K562 (cell line): ENCODE data around the gene SUCNR1. TPM values are rescaled to one million over a fixed set of nuclear protein-coding genes. Genes with fewer than 3 reads are reported as not detected.
"Not testable (repeated sequence)": the region's sequence is repeated elsewhere in the genome, so short reads cannot be mapped to it uniquely, and the experiment has no call there.

Experiments
- ATAC-seq: fragments of 200-7000 bp; cut with Tn5 transposase; 3 replicates; pipeline ENCODE4 v1.9.1; 2020; ENCODE audit warnings: moderate library complexity
- BruUV-seq: library from RNA; stranded (reverse); fragments of 400-500 nt; replicated peaks from 2 replicates; lab custom pipeline; 2021; lab: Mats Ljungman, UMichigan
- CTCF ChIA-PET: fragments of 300-600 bp; formaldehyde crosslinking; extraction: SDS; loops from one replicate; lab custom pipeline; 2021; ENCODE audit warnings: low intra/inter-chr PET ratio; lab: Yijun Ruan, JAX
- POLR2A ChIA-PET: fragments of 300-600, 350-650 bp; sonication (Branson Sonifier 250); formaldehyde crosslinking; extraction: SDS; loops from one replicate; lab custom pipeline; 2021; ENCODE audit warnings: antibody characterized with exemption, inconsistent platforms; lab: Yijun Ruan, JAX
- DNase-seq, 4 experiments: peaks; one replicate each; pipeline versions ENCODE4 v3.0.0 to v3.0.0-alpha.2; 2011 to 2018; ENCODE audit warnings: low spot score in 3 of 4, mixed read lengths in 3 of 4; ENCODE audit errors: extremely low read depth in 1 of 4
- FAIRE-seq: peaks from 2 replicates; lab custom pipeline; 2011; peaks lifted over from hg19 to GRCh38; lab: Jason Lieb, UNC
- H2AFZ ChIP-seq: 2 replicates; pipeline ENCODE4 v1.6.0; 2011; ENCODE audit warnings: low read depth, low read length, control low read depth, inconsistent platforms
- H3K27ac ChIP-seq: fragments of 200-600 bp; 3 replicates; pipeline ENCODE4 v1.8.0; 2011; ENCODE audit warnings: low read depth, mild to moderate bottlenecking, control low read depth, inconsistent platforms, low read length, moderate library complexity, mixed read lengths; ENCODE audit errors: extremely low read depth
- H3K27me3 ChIP-seq, 2 experiments: fragments of 300-600 bp in 1 of 2; 2 replicates in 1 of 2; 3 replicates in 1 of 2; pipeline versions ENCODE4 v1.6.0 to v1.8.0; 2011; ENCODE audit warnings: inconsistent platforms in 2 of 2, low read length in 2 of 2, mild to moderate bottlenecking in 1 of 2, mixed read lengths in 1 of 2, moderate library complexity in 1 of 2; ENCODE audit not compliant: control insufficient read depth in 2 of 2, insufficient read depth in 2 of 2
- H3K36me3 ChIP-seq: fragments of 300-600 bp; 3 replicates; pipeline ENCODE4 v1.8.0; 2011; ENCODE audit warnings: mild to moderate bottlenecking, low read length, inconsistent platforms; ENCODE audit not compliant: control insufficient read depth, insufficient read depth
- H3K4me1 ChIP-seq, 2 experiments: fragments of 200-600 bp in 1 of 2; replicated peaks in 1 of 2; 2 replicates in 1 of 2; 3 replicates in 1 of 2; pipeline versions ENCODE4 v1.5.1 to v1.8.0; 2011; ENCODE audit warnings: inconsistent platforms in 2 of 2, low read length in 2 of 2, mild to moderate bottlenecking in 1 of 2, mixed read lengths in 1 of 2, moderate library complexity in 1 of 2; ENCODE audit not compliant: control insufficient read depth in 2 of 2, insufficient read depth in 2 of 2
- H3K4me2 ChIP-seq: 2 replicates; pipeline ENCODE4 v1.6.1; 2011; ENCODE audit warnings: low read length, control low read depth, inconsistent platforms, mixed read lengths; ENCODE audit not compliant: insufficient read depth
- H3K4me3 ChIP-seq: fragments of 200-600 bp; sonication (generic), shearing (Covaris generic); 2 replicates; pipeline ENCODE4 v1.5.1; 2016; ENCODE audit warnings: control low read depth, inconsistent platforms
- H3K79me2 ChIP-seq: fragments of 200-600 bp; 3 replicates; pipeline ENCODE4 v1.8.0; 2011; ENCODE audit warnings: low read length, inconsistent platforms; ENCODE audit not compliant: control insufficient read depth, insufficient read depth
- H3K9ac ChIP-seq, 2 experiments: 2 replicates each; pipeline versions ENCODE4 v1.6.0 to v1.6.1; 2011; ENCODE audit warnings: low read depth in 2 of 2, low read length in 2 of 2, control low read depth in 1 of 2, inconsistent platforms in 1 of 2, mild to moderate bottlenecking in 1 of 2, mixed read lengths in 1 of 2; ENCODE audit not compliant: insufficient read depth in 1 of 2
- H3K9me1 ChIP-seq: one replicate; pipeline ENCODE4 v1.6.0; 2011; ENCODE audit warnings: inconsistent platforms, mild to moderate bottlenecking, low read length, moderate library complexity; ENCODE audit not compliant: control insufficient read depth, insufficient read depth
- H3K9me3 ChIP-seq: replicated peaks from 2 replicates; pipeline ENCODE4 v1.5.1; 2011; ENCODE audit warnings: low read depth, low read length, inconsistent platforms; ENCODE audit not compliant: control insufficient read depth, insufficient read depth
- H4K20me1 ChIP-seq: replicated peaks from 2 replicates; pipeline ENCODE4 v1.6.1; 2011; ENCODE audit warnings: low read length, inconsistent platforms, mixed read lengths; ENCODE audit not compliant: control insufficient read depth, insufficient read depth
- CBFB ChIP-seq: sonication (generic); formaldehyde crosslinking; IDR thresholded peaks from 2 replicates; pipeline ENCODE4 v1.4.0; 2020; ENCODE audit warnings: mild to moderate bottlenecking, missing genetic modification reagents
- MAFF ChIP-seq: IDR thresholded peaks from 2 replicates; pipeline ENCODE4 v1.6.1; 2012; ENCODE audit warnings: low read length, improper control_type of control experiment
- NR2F6 ChIP-seq: fragments of 450-650 bp; formaldehyde crosslinking; IDR thresholded peaks from 2 replicates; pipeline ENCODE4 v1.4.0; 2020; ENCODE audit warnings: mild to moderate bottlenecking
- SREBF2 ChIP-seq: sonication (generic); formaldehyde crosslinking; IDR thresholded peaks from 2 replicates; pipeline ENCODE4 v1.4.0; 2020; ENCODE audit warnings: mild to moderate bottlenecking, missing genetic modification reagents
- SRSF7 ChIP-seq: fragments of 200-400 bp; formaldehyde crosslinking; optimal IDR thresholded peaks from 2 replicates; pipeline ENCODE3; 2017; ENCODE audit warnings: mild to moderate bottlenecking, low read depth, low read length
- ZNF57 ChIP-seq: fragments of 450-650 bp; formaldehyde crosslinking; IDR thresholded peaks from 2 replicates; pipeline ENCODE4 v1.4.0; 2020; ENCODE audit warnings: mild to moderate bottlenecking, moderate library complexity
- WGBS: fragments of 100-300 bp; shearing (Covaris generic); methylation state at CpG from one replicate; pipeline ENCODE4 v1.1.6; 2016; ENCODE audit warnings: low coverage, mixed read lengths; ENCODE audit not compliant: insufficient coverage; ENCODE audit errors: missing lambda C conversion rate; 5-methylcytosine and 5-hydroxymethylcytosine counted together
- in situ Hi-C: fragments of 300-500 bp; cut with MboI; formaldehyde crosslinking; loops from 4 replicates; pipeline ENCODE4 v1.15.0; 2018; ENCODE audit warnings: inconsistent platforms, mixed read lengths
- intact Hi-C: fragments of 100-400 bp; cut with micrococcal nuclease; formaldehyde crosslinking; loops from 2 replicates; pipeline ENCODE4 v1.14.2; 2022
- polyA plus RNA-seq, 8 experiments: library from polyadenylated mRNA; depleted of rRNA in 4 of 8; stranded (reverse) in 5 of 8; unstranded in 3 of 8; fragments of >200 nt; fragmentation: Nextera tagmentation in 2 of 8; fragmentation: Illumina TruSeq in 1 of 8; extraction: Ambion mirVana in 2 of 8; extraction: Trizol in 1 of 8; gene quantifications; 2 replicates each; pipeline versions ENCODE4 v1.2.1 to v1.2.3, GENCODE V29; 2011 to 2014; ENCODE audit warnings: inconsistent platforms in 1 of 8, missing spikeins in 1 of 8
- total RNA-seq, 7 experiments: library from RNA; depleted of rRNA in 6 of 7; stranded (reverse); fragments of >200 nt in 6 of 7; fragmentation: Illumina TruSeq in 2 of 7; extraction: Trizol in 2 of 7; gene quantifications; 2 replicates each; pipeline versions ENCODE4 v1.2.1 to v1.2.3, GENCODE V29; 2011 to 2021; ENCODE audit warnings: low replicate concordance in 1 of 7
- TF ChIP-seq, protein P1 (sequence below): sonication (generic); formaldehyde crosslinking; IDR thresholded peaks from 2 replicates; pipeline ENCODE4 v1.8.1; 2023; ENCODE audit warnings: mild to moderate bottlenecking, missing genetic modification reagents
- TF ChIP-seq, protein P2 (sequence below): fragments of 250-450 bp; sonication (Bioruptor Pico); IDR thresholded peaks from 2 replicates; pipeline ENCODE4 v1.4.0; 2020; ENCODE audit warnings: mild to moderate bottlenecking, moderate library complexity
- TF ChIP-seq, protein P3 (sequence below): sonication (generic); formaldehyde crosslinking; IDR thresholded peaks from 2 replicates; pipeline ENCODE4 v1.5.0; 2020; ENCODE audit warnings: missing genetic modification reagents

Gene SUCNR1
- total and polyA plus RNA-seq, 9 of the 15 experiments (the other 6 are each of a cell fraction or from before 2014, with no cell fraction given): 0.04 to 0.54 (median 0.13) TPM

DNA sequence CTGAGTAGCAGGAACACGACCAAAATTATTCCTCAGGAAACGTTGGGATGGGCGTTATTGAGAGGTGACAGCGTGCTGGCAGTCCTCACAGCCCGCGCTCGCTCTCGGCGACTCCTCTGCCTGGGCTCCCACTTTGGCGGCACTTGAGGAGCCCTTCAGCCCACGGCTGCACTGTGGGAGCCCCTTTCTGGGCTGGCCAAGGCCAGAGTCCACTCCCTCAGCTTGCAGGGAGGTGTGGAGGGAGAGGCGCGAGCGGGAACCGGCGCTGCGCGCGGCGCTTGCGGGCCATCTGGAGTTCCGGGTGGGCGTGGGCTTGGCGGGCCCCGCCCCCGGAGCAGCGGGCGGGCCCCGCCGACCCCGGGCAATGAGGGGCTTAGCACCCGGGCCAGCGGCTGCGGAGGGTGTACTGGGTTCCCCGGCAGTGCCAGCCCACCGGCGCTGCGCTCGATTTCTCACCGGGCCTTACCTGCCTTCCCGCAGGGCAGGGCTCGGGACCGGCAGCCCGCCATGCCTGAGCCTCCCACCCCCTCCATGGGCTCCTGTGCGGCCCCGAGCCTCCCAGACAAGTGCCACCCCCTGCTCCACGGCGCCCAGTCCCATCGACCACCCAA is 54.6 kb downstream of the SUCNR1 start:
- BruUV-seq, H3K9me1 ChIP-seq, H3K79me2 ChIP-seq, in situ Hi-C loops, intact Hi-C loops, H3K4me2 ChIP-seq, H3K27ac ChIP-seq, FAIRE-seq, ATAC-seq, H3K36me3 ChIP-seq, DNase-seq, H3K4me1 ChIP-seq, H4K20me1 ChIP-seq, H3K9me3 ChIP-seq, CTCF ChIA-PET, H3K9ac ChIP-seq, H3K27me3 ChIP-seq, POLR2A ChIA-PET, H3K4me3 ChIP-seq: not testable (repeated sequence)
- H2AFZ ChIP-seq: 0 out of 2 replicates have a peak overlapping the region, but pooled peaks have one; percentile 17
- 49% methylated on average over 16 of the region's 49 CpGs for WGBS
- TF ChIP-seq, protein P1, sequence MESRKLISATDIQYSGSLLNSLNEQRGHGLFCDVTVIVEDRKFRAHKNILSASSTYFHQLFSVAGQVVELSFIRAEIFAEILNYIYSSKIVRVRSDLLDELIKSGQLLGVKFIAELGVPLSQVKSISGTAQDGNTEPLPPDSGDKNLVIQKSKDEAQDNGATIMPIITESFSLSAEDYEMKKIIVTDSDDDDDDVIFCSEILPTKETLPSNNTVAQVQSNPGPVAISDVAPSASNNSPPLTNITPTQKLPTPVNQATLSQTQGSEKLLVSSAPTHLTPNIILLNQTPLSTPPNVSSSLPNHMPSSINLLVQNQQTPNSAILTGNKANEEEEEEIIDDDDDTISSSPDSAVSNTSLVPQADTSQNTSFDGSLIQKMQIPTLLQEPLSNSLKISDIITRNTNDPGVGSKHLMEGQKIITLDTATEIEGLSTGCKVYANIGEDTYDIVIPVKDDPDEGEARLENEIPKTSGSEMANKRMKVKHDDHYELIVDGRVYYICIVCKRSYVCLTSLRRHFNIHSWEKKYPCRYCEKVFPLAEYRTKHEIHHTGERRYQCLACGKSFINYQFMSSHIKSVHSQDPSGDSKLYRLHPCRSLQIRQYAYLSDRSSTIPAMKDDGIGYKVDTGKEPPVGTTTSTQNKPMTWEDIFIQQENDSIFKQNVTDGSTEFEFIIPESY: peak; percentile 70

DNA sequence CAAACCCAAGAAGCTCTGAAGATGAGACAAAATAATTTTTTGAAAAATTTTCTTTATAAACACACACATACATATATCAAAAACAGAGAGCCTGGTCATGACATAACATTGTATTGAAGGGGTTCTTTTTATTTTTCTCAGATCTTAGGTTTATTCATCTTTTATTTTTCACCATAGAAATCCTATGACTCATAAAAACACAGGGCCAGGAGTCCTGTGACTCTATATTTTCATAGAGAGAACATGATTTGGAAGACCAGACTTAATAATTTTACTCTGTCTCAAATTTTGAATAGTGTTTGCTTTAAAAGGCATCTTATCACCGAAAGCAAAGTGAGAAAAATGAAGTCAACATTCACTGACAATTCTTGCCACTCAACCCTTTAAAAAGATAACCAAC is 57.7 kb downstream of the SUCNR1 start:
- DNase-seq (no peak), ATAC-seq (no peak), FAIRE-seq (no peak)
- Histone ChIP-seq H2AFZ (no peak overlapping the region), H3K27me3 (no peaks in the 10 kb centered on the region), H3K9ac (no peak overlapping the region), H3K36me3 (no peaks in the 10 kb centered on the region), H3K79me2 (no peaks in the 10 kb centered on the region), H3K4me3 (no peak overlapping the region), H4K20me1 (no peaks in the 10 kb centered on the region), H3K4me2 (no peak overlapping the region), H3K4me1 (peaks cover 0 to 9% of the 10 kb centered on the region in 2 experiments; a peak in 2 of 5 replicates), H3K9me1 (no peaks in the 10 kb centered on the region), H3K9me3 (no peaks in the 10 kb centered on the region)
- intact Hi-C loops (loop anchor here (5.0 kb wide), 1 partner anchor 541 kb away; no protein-coding TSS in a partner anchor), in situ Hi-C loops (no loop called here)
- POLR2A ChIA-PET: no interaction called here
- no peak for TF ChIP-seq ZNF57 (CRISPR knock-in tag)
- TF ChIP-seq NR2F6 (CRISPR knock-in tag): no peak
- no peak for TF ChIP-seq MAFF
- no peak for TF ChIP-seq SRSF7
- TF ChIP-seq, protein P2, sequence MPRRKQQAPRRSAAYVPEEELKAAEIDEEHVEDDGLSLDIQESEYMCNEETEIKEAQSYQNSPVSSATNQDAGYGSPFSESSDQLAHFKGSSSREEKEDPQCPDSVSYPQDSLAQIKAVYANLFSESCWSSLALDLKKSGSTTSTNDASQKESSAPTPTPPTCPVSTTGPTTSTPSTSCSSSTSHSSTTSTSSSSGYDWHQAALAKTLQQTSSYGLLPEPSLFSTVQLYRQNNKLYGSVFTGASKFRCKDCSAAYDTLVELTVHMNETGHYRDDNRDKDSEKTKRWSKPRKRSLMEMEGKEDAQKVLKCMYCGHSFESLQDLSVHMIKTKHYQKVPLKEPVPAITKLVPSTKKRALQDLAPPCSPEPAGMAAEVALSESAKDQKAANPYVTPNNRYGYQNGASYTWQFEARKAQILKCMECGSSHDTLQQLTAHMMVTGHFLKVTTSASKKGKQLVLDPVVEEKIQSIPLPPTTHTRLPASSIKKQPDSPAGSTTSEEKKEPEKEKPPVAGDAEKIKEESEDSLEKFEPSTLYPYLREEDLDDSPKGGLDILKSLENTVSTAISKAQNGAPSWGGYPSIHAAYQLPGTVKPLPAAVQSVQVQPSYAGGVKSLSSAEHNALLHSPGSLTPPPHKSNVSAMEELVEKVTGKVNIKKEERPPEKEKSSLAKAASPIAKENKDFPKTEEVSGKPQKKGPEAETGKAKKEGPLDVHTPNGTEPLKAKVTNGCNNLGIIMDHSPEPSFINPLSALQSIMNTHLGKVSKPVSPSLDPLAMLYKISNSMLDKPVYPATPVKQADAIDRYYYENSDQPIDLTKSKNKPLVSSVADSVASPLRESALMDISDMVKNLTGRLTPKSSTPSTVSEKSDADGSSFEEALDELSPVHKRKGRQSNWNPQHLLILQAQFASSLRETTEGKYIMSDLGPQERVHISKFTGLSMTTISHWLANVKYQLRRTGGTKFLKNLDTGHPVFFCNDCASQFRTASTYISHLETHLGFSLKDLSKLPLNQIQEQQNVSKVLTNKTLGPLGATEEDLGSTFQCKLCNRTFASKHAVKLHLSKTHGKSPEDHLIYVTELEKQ (CRISPR knock-in tag): no peak
- TF ChIP-seq SREBF2 (CRISPR knock-in tag): no peak
- TF ChIP-seq, protein P3, sequence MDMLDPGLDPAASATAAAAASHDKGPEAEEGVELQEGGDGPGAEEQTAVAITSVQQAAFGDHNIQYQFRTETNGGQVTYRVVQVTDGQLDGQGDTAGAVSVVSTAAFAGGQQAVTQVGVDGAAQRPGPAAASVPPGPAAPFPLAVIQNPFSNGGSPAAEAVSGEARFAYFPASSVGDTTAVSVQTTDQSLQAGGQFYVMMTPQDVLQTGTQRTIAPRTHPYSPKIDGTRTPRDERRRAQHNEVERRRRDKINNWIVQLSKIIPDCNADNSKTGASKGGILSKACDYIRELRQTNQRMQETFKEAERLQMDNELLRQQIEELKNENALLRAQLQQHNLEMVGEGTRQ (CRISPR knock-in tag): no peak
- no peak for TF ChIP-seq CBFB (CRISPR knock-in tag)
- TF ChIP-seq, all 486 proteins: peak for 0
- no TSS peak for BruUV-seq
- CTCF ChIA-PET: no interaction called here
- WGBS: 15% methylated on average over 1 of the region's 1 CpG
- no peak overlapping the region for H3K27ac ChIP-seq
